ENCODE results near the gene CHEK2. TPM values are rescaled to one million over a fixed set of nuclear protein-coding genes. Genes with fewer than 3 reads are reported as not detected.
A peak's percentile ranks its signal among the peaks of the same experiment; 100 is the strongest.

Gene CHEK2
- total RNA-seq, 6 donors from 2014 or later: 5.6 to 14.7 (median 9.7) TPM

GRCh38 chr22:28716686-28717085 lies 24.9 kb downstream of the CHEK2 start:
- ATAC-seq (ENCODE audit: low FRiP score in 2 of 2): no peak
- 87 to 98% methylated on average over 3 of the region's 3 CpGs for WGBS, 2 donors

GRCh38 chr22:28715611-28716010 lies 26.0 kb downstream of the CHEK2 start:
- Histone ChIP-seq H3K4me1 (peaks cover 0 to 15% (median 5%) of the 10 kb centered on the region in 4 donors), H3K27ac (no peak overlapping the region), H3K9me3 (no peaks in the 10 kb centered on the region), H3K36me3 (no peaks in the 10 kb centered on the region), H3K4me3 (no peak overlapping the region), H3K27me3 (no peaks in the 10 kb centered on the region)
- WGBS, 2 donors: 96 to 98% methylated on average over 7 of the region's 7 CpGs
- DNase-seq (no peak), ATAC-seq (ENCODE audit: low FRiP score in 2 of 2) (no peak)
- TF ChIP-seq CTCF (IDR thresholded peaks at IDR 0.05): no peak
- TF ChIP-seq POLR2A (IDR thresholded peaks at IDR 0.05): no peak
- TF ChIP-seq POLR2AphosphoS5 (IDR thresholded peaks at IDR 0.05): no peak

More at GRCh38 chr22:28716686-28717085, 24.9 kb downstream of the CHEK2 start:
- Histone ChIP-seq H3K4me3 (no peak overlapping the region), H3K27me3 (no peaks in the 10 kb centered on the region), H3K36me3 (no peaks in the 10 kb centered on the region), H3K27ac (no peak overlapping the region), H3K9me3 (no peaks in the 10 kb centered on the region), H3K4me1 (peaks cover 0 to 6% (median 0%) of the 10 kb centered on the region in 4 donors)
- TF ChIP-seq POLR2AphosphoS5 (IDR thresholded peaks at IDR 0.05) (no peak), POLR2A (IDR thresholded peaks at IDR 0.05) (no peak), CTCF (IDR thresholded peaks at IDR 0.05) (no peak), EP300 (IDR thresholded peaks at IDR 0.05) (no peak)
- DNase-seq: no peak

- Histone ChIP-seq H3K27me3 (no peaks in the 10 kb centered on the region), H3K27ac (no peak overlapping the region), H3K4me3 (no peak overlapping the region), H3K4me1 (peaks cover 3 to 21% (median 12%) of the 10 kb centered on the region in 4 donors), H3K36me3 (no peaks in the 10 kb centered on the region), H3K9me3 (no peaks in the 10 kb centered on the region)
- 71 to 78% methylated on average over 2 of the region's 2 CpGs for WGBS, 2 donors
- DNase-seq (no peak), ATAC-seq (ENCODE audit: low FRiP score in 2 of 2) (no peak)
- no peak for TF ChIP-seq EP300 (IDR thresholded peaks at IDR 0.05)
- TF ChIP-seq POLR2AphosphoS5 (IDR thresholded peaks at IDR 0.05): no peak
- no peak for TF ChIP-seq CTCF (IDR thresholded peaks at IDR 0.05)
- no peak for TF ChIP-seq POLR2A (IDR thresholded peaks at IDR 0.05)
Measured at GRCh38 chr22:28714043-28714628, 27.5 kb downstream of the CHEK2 start.

GRCh38 chr22:28711820-28712777 lies 29.5 kb downstream of the CHEK2 start:
- ATAC-seq (ENCODE audit: low FRiP score in 2 of 2) (peak; percentile 90 to 95), DNase-seq (no peak)
- H3K9me3 ChIP-seq: no peaks in the 10 kb centered on the region
- peak overlapping the region in 1 of 4 donors; percentile 8 for H3K4me3 ChIP-seq
- peaks cover 3 to 21% (median 12%) of the 10 kb centered on the region in 4 donors for H3K4me1 ChIP-seq
- WGBS, 2 donors: 56 to 57% methylated on average over 6 of the region's 6 CpGs
- H3K36me3 ChIP-seq: no peaks in the 10 kb centered on the region
- H3K27me3 ChIP-seq: no peaks in the 10 kb centered on the region
- H3K27ac ChIP-seq: peak overlapping the region; percentile 36 to 67 (median 57)
- TF ChIP-seq EP300 (IDR thresholded peaks at IDR 0.05) (peak in 1 of 4 donors; percentile 69), POLR2A (IDR thresholded peaks at IDR 0.05) (no peak), POLR2AphosphoS5 (IDR thresholded peaks at IDR 0.05) (peak; percentile 12 to 69), CTCF (IDR thresholded peaks at IDR 0.05) (no peak)
